Measurements from ENCODE around the gene LIMS1. TPM values are rescaled to one million over a fixed set of nuclear protein-coding genes. Genes with fewer than 3 reads are reported as not detected.

LIMS1 gene
- total and polyA plus RNA-seq, 2 of the 13 experiments (the other 11 are each of a cell fraction or from before 2014, with no cell fraction given), result 38.3 to 49.6 TPM

DNA sequence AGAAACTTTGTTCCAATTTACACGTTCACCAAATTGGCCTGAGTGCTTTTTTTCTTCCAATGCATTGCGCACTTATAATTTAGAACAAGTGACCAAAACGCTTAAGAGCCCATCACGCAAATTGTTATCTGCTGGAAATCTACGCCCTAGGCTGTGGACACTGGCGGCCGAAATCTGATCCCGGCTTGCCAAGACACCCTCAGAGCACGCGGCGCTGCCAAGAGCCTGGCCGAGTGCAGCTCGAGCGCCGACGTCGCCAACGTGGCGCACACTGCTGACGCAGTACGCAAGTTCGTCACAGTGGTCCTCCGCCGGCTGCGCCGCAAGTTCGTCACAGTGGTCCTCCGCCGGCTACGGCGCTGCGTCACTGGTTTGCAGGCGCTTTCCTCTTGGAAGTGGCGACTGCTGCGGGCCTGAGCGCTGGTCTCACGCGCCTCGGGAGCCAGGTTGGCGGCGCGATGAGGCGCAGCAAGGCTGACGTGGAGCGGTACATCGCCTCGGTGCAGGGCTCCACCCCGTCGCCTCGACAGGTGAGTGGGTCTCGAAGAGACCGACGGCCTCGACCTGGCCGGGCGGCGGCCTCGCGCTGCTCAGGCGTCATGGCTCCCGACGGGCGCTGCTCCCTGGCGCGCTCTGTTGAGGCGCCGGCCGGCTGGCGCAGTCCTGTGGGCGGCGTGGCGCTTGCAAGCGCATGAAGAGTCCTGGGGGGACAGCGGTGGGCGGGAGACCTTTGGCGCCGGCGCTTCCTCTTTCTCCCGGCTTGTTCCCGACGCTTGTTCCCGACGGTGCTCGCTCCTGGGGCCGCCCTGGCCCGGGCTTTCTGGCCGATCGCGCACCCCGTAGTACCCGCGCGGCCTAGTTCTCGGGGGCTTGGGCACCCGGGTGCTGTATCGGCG lies 185.1 kb downstream of the LIMS1 start, which contains the start of gene RANBP2 (continued):
- TF ChIP-seq RBAK (CRISPR knock-in tag; IDR thresholded peaks at IDR 0.05), result 0 out of 2 replicates have a peak, but pooled peaks have one; percentile 25
- TF ChIP-seq, protein P1, sequence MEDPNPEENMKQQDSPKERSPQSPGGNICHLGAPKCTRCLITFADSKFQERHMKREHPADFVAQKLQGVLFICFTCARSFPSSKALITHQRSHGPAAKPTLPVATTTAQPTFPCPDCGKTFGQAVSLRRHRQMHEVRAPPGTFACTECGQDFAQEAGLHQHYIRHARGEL (CRISPR knock-in tag; IDR thresholded peaks at IDR 0.05), result peak; percentile 89; the same call in 1 of the 2 replicates
- TF ChIP-seq ZC3H13 (CRISPR knock-in tag; IDR thresholded peaks at IDR 0.05), result peak; percentile 64; the same call in 1 of the 2 replicates
- TF ChIP-seq ZNF441 (CRISPR knock-in tag; IDR thresholded peaks at IDR 0.05; ENCODE audit: borderline replicate concordance), result no peak; the same call in 1 of the 2 replicates
- TF ChIP-seq ZNF773 (CRISPR knock-in tag; IDR thresholded peaks at IDR 0.05; ENCODE audit: borderline replicate concordance), result peak; percentile 96
- TF ChIP-seq DPF2 (CRISPR knock-in tag; IDR thresholded peaks at IDR 0.05; ENCODE audit: borderline replicate concordance, low read depth), result peak; percentile 65; the same call in 1 of the 2 replicates
- TF ChIP-seq ZNF766 (CRISPR knock-in tag; IDR thresholded peaks at IDR 0.05; ENCODE audit: borderline replicate concordance), result peak; percentile 96; the same call in 1 of the 2 replicates
- no peak for TF ChIP-seq ZNF841 (CRISPR knock-in tag; IDR thresholded peaks at IDR 0.05; ENCODE audit: borderline replicate concordance)
- TF ChIP-seq TOPORS (CRISPR knock-in tag; IDR thresholded peaks at IDR 0.05), result peak; percentile 98
- TF ChIP-seq ETV5 (CRISPR knock-in tag; IDR thresholded peaks at IDR 0.05; ENCODE audit: borderline replicate concordance), result peak; percentile 72; the same call in 1 of the 2 replicates
- TF ChIP-seq ZNF337 (CRISPR knock-in tag; IDR thresholded peaks at IDR 0.05; ENCODE audit: borderline replicate concordance, low read depth), result peak; percentile 95; the same call in 1 of the 2 replicates
- TF ChIP-seq KDM5A (IDR thresholded peaks at IDR 0.05; ENCODE audit: borderline replicate concordance, low read length), result peak; percentile 88
- no peak for TF ChIP-seq MLXIP (CRISPR knock-in tag; IDR thresholded peaks at IDR 0.05; ENCODE audit: borderline replicate concordance)
- TF ChIP-seq FOXA3 (CRISPR knock-in tag; IDR thresholded peaks at IDR 0.05), result peak; percentile 87
- TF ChIP-seq MTF1 (CRISPR knock-in tag; IDR thresholded peaks at IDR 0.05), result peak; percentile 91
- no peak; the same call in 1 of the 2 replicates for TF ChIP-seq ZNF251 (CRISPR knock-in tag; IDR thresholded peaks at IDR 0.05)
- TF ChIP-seq ATAD3A (CRISPR knock-in tag; IDR thresholded peaks at IDR 0.05), result peak; percentile 71; the same call in 1 of the 2 replicates
- peak; percentile 96 for TF ChIP-seq ZNF616 (CRISPR knock-in tag; IDR thresholded peaks at IDR 0.05; ENCODE audit: low read depth)
- TF ChIP-seq, protein P2, sequence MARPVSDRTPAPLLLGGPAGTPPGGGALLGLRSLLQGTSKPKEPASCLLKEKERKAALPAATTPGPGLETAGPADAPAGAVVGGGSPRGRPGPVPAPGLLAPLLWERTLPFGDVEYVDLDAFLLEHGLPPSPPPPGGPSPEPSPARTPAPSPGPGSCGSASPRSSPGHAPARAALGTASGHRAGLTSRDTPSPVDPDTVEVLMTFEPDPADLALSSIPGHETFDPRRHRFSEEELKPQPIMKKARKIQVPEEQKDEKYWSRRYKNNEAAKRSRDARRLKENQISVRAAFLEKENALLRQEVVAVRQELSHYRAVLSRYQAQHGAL (CRISPR knock-in tag; IDR thresholded peaks at IDR 0.05; ENCODE audit: not compliant biosample characterization), result no peak
- TF ChIP-seq XRCC5 (optimal IDR thresholded peaks at IDR 0.05; ENCODE audit: low read length), result peak; percentile 80
- TF ChIP-seq ADNP (CRISPR knock-in tag; IDR thresholded peaks at IDR 0.05), result peak; percentile 40; the same call in 1 of the 2 replicates
- peak; percentile 94 for TF ChIP-seq ZNF30 (CRISPR knock-in tag; IDR thresholded peaks at IDR 0.05)
- TF ChIP-seq HHEX (CRISPR knock-in tag; IDR thresholded peaks at IDR 0.05), result no peak
- 0 out of 2 replicates have a peak, but pooled peaks have one; percentile 81 for TF ChIP-seq ZNF672 (CRISPR knock-in tag; IDR thresholded peaks at IDR 0.05)
- TF ChIP-seq ZNF660 (CRISPR knock-in tag; IDR thresholded peaks at IDR 0.05; ENCODE audit: borderline replicate concordance, low read depth), result peak; percentile 36; the same call in 1 of the 2 replicates
- peak; percentile 92; the same call in 1 of the 2 replicates for TF ChIP-seq MIXL1 (CRISPR knock-in tag; IDR thresholded peaks at IDR 0.05)
- peak; percentile 99 for TF ChIP-seq ATF1 (CRISPR knock-in tag; IDR thresholded peaks at IDR 0.05)
